HFF-Myc (cell line): ENCODE data around the gene TRAPPC12.

Source experiments
- DNase-seq: peaks from one replicate; pipeline ENCODE4 v3.0.0-alpha.2; 2011; ENCODE audit warnings: low read depth; ENCODE audit errors: extremely low read depth
- H3K4me3 ChIP-seq: replicated peaks from 2 replicates; pipeline ENCODE4 v1.5.1; 2011; ENCODE audit warnings: low read depth, mild to moderate bottlenecking, control low read depth, low read length
- TF ChIP-seq, protein P1 (sequence below): IDR thresholded peaks from 2 replicates; pipeline ENCODE4 v1.5.1; 2012; ENCODE audit warnings: mild to moderate bottlenecking, low read depth, low read length, control low read depth; ENCODE audit errors: missing control alignments

The TRAPPC12 gene

DNA sequence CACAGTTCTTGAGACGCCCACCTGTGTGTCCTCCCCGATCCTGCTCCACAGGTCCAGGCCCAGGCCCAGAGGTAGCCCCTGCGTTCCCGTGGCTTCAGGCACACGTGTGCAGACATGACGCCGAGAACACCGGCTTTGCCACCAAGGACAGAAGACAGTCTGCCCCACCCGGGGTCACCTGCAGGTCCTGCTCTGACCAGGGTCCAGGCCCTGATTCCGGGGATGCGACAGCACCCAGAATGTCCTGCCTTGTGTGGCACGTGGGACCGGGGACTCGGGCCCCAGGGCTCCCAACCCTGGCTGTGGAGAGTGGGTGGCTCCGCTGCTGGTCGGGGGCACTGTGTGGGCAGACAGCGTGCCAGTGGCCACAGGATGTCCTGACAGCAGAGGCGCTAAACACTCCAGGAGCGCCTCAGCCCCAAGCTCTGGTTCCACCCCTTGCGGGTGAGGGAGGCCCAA, 102.9 kb downstream of the TRAPPC12 start:
- no peak for DNase-seq
- TF ChIP-seq, protein P1, sequence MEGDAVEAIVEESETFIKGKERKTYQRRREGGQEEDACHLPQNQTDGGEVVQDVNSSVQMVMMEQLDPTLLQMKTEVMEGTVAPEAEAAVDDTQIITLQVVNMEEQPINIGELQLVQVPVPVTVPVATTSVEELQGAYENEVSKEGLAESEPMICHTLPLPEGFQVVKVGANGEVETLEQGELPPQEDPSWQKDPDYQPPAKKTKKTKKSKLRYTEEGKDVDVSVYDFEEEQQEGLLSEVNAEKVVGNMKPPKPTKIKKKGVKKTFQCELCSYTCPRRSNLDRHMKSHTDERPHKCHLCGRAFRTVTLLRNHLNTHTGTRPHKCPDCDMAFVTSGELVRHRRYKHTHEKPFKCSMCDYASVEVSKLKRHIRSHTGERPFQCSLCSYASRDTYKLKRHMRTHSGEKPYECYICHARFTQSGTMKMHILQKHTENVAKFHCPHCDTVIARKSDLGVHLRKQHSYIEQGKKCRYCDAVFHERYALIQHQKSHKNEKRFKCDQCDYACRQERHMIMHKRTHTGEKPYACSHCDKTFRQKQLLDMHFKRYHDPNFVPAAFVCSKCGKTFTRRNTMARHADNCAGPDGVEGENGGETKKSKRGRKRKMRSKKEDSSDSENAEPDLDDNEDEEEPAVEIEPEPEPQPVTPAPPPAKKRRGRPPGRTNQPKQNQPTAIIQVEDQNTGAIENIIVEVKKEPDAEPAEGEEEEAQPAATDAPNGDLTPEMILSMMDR = no peak
- no peak overlapping the region for H3K4me3 ChIP-seq

DNA sequence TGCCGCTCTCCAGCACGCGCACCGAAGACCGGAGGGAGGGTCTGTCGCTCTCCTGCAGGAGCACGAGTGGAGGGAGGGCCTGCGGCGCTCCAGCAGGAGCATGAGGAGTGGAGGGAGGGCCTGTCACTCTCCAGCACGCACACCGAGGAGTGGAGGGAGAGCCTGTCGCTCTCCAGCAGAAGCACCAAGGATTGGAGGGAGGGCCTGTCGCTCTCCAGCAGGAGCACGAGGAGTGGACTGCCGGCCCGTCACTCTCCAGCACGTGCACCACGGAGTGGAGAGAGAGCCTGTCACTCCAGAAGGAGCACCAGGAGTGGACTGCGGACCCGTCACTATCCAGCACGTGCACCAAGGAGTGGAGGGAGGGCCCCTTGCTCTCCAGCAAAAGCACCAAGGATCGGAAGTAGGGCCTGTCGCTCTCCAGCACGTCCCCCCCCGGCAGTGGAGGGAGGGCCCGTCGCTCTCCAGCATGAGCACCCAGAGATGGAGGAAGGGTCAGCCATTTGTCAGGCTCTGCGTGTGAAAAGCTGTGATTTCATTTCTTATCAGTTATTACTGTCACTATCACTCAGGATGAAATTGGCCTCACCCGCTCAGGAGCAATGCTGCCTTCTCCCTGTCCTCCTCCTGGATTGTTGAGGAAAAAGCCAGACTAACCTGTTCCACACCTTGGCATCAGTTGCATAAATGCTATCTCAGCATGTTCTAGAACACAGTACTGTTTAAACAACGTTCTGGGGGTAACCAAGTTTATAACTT, 103.9 kb downstream of the TRAPPC12 start:
- DNase-seq = no peak
- no peak overlapping the region for H3K4me3 ChIP-seq
- TF ChIP-seq, protein P1 = no peak

DNA sequence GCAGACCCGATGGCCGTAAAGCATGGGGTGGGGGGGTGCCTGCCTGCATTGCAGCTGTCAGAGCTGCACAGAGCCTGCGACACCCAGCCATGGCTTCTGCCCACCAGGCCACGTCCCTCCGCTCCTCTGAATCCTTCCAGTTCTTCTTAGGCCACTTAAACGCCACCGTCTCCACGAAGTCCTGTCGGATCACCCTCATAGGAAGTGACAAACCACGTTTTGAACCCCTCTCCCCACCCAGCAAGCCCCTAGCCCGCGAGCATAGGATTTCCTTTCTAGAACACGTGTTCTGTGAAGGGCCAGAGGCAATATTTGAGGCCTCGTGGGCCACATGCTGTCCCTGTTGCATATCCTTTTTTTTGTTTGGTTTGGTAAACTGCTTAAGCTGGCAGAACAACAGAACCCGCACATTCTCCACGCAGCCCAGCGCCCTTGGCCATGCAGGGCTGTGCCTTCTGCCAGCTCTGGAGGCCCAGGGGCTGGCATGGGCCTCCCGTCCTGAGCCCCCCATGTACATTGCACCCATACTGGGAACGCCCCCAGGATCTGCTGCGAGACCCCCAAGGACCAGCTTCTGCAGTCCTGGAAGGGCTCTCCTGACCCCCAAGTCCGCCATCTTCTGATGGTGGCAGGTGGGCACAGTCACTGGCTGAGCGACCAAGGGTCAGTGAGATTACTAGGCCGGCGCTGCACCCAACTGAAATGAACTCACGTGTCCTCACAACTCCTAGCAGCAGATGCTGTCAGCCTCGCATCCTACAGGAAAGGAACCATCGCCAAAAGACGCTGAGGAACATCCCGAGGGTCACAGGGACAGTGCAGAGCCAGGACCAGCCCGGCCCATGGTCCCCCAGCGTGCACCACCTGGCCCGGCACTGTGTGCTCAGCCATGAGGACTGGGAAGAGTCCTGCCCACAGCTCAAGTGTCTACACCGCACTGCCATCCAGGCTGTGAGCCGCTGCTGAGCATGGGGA, 104.8 kb downstream of the TRAPPC12 start:
- TF ChIP-seq, protein P1 = no peak
- DNase-seq = no peak
- H3K4me3 ChIP-seq = no peak overlapping the region

DNA sequence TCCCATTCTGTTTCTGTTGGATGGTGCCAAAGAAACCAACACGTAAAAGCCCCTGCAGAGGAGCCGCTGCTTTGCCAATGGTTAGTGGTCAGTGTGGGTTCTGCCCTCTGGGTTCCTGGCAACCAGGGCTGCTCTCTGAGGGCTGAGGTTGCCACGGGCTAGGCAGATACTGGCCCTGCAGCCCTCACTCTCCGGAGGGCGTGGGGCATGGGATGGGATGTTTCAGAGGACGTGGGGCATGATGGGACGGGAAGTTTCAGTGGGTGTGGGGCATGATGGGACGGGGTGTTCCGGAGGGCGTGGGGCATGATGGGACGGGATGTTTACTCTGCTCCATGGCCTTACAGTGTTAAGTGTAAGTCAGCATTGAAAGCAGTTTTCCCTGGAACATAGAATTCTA, 105.7 kb downstream of the TRAPPC12 start:
- TF ChIP-seq, protein P1 = no peak
- H3K4me3 ChIP-seq = no peak overlapping the region
- no peak for DNase-seq

DNA sequence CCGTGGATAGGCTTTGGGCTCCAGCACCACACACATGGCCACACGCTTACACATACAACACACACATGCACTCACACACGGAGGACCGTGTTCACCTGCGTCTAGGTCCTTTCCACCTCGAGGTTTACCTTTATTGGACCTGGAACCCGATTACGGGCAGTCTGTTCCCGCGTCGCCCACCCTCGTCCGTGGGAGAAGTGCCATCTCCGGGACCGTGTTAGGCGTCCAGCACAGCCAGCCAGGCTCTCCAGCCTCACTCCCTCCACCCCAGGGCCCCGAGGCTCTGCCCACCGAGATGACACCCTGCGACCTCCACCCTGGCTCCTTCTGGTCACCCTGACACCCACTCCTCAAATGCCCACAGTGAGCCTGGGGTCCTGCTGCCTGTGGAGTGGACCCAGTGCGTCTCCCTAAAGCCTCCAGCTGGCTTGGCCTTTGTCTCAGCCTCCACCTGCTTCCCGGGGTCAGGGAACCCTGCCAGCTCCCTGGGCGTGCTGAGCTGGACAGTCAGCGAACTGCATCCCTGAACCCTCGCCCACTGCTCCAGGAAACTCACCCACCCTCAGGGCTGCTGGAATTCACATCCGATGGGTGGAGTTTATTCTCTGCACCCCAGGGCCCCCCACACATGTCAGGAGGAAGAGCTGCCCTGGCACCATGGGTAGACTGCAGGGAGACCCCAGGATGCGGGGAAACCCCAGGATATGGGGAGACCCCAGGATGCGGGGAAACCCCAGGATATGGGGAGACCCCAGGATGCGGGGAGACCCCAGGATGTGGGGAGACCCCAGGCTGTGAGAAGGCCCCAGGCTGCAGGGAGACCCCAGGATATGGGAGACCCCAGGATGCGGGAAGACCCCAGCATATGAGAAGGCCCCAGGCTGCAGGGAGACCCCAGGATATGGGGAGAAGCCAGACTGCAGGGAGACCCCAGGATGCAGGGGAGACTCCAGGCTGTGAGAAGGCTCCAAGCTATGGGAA, 106.8 kb downstream of the TRAPPC12 start:
- no peak overlapping the region for H3K4me3 ChIP-seq
- no peak for DNase-seq
- TF ChIP-seq, protein P1 = no peak

DNA sequence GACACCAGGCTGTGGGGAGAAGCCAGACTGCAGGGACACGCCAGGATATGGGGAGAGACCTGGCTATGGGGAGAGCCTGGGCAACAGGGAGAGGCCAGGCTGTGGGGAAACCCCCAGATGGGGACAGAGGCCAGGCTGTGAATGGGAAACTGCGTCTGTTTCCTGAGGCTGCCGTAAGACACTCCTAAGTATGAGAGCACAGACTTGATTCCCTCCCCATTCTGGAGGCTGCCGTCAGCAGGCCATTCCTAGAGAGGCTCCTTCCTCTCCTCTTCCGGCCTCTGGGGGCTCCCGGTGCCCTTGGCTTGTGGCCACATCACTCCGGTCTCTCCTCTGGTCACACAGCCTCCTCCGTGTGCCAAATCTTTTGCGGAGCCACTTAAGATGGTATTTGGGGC, 107.5 kb downstream of the TRAPPC12 start:
- no peak overlapping the region for H3K4me3 ChIP-seq
- TF ChIP-seq, protein P1 = no peak
- no peak for DNase-seq
